HG03342 (cell line): Measurements from ENCODE around the gene DNTTIP2.

Experiments
- ATAC-seq: cut with Tn5 transposase; IDR thresholded peaks from one replicate; pipeline ENCODE4 v1.9.1; 2021; ENCODE audit warnings: mild to moderate bottlenecking, moderate library complexity; ENCODE audit not compliant: unreplicated experiment

The DNTTIP2 gene

GRCh38 chr1:93816970-93817678 lies 61.9 kb downstream of the DNTTIP2 start:
- no peak for ATAC-seq
